Spinal cord (tissue), 10 donors: Measurements from ENCODE around the gene RNMT. TPM values are rescaled to one million over a fixed set of nuclear protein-coding genes. Genes with fewer than 3 reads are reported as not detected.

Experiments used
- DNase-seq, 6 donors: peaks; one replicate each; pipeline versions ENCODE4 v3.0.0 to v3.0.0-alpha.2; 2013 to 2015; ENCODE audit warnings: low spot score in 6 of 6, low read depth in 4 of 6
- H3K27ac ChIP-seq: one replicate; pipeline ENCODE4 v1.5.1; 2013; ENCODE audit warnings: low read depth, low read length, control low read depth
- H3K27me3 ChIP-seq: one replicate; pipeline ENCODE4 v1.6.1; 2013; ENCODE audit warnings: low read length; ENCODE audit not compliant: control insufficient read depth, insufficient read depth
- H3K36me3 ChIP-seq: one replicate; pipeline ENCODE4 v1.6.1; 2013; ENCODE audit warnings: low read length; ENCODE audit not compliant: control insufficient read depth, insufficient read depth
- H3K4me1 ChIP-seq: one replicate; pipeline ENCODE4 v1.6.1; 2013; ENCODE audit warnings: low read length; ENCODE audit not compliant: control insufficient read depth, insufficient read depth
- H3K4me3 ChIP-seq: one replicate; pipeline ENCODE4 v1.5.1; 2013; ENCODE audit warnings: low read depth, low read length, control low read depth
- H3K9me3 ChIP-seq: one replicate; pipeline ENCODE4 v1.6.1; 2013; ENCODE audit warnings: low read length; ENCODE audit not compliant: control insufficient read depth, insufficient read depth
- WGBS: methylation state at CpG from one replicate; pipeline ENCODE4 v1.1.5; 2013; ENCODE audit warnings: missing lambda C conversion rate; ENCODE audit not compliant: insufficient coverage; 5-methylcytosine and 5-hydroxymethylcytosine counted together
- polyA plus RNA-seq, 2 donors: library from polyadenylated mRNA; unstranded; fragments of 120-200 nt; gene quantifications; one replicate each; pipeline ENCODE4 v1.2.1, GENCODE V29; 2013; ENCODE audit not compliant: insufficient read length in 2 of 2
- small RNA-seq: library from RNA; depleted of rRNA; stranded (forward); fragments of <200 nt; gene quantifications from one replicate; pipeline ENCODE3, GENCODE V24; 2014; ENCODE audit warnings: low replicate concordance
- total RNA-seq, 2 donors: library from RNA; depleted of rRNA in 1 of 2; stranded (reverse); fragments of 120-200 nt in 1 of 2; fragments of >200 nt in 1 of 2; gene quantifications; one replicate each; pipeline versions ENCODE4 v1.2.3 to v1.2.4, GENCODE V29; 2013 to 2014
- donor health status: healthy.

RNMT gene
- total and polyA plus RNA-seq, 4 donors, result 38.8 to 57.4 (median 51.9) TPM

GRCh38 chr18:13804305-13804704 lies 77.8 kb downstream of the RNMT start:
- H3K4me1 ChIP-seq, result peaks cover 10% of the 10 kb centered on the region
- H3K27ac ChIP-seq, result no peak overlapping the region

DNA sequence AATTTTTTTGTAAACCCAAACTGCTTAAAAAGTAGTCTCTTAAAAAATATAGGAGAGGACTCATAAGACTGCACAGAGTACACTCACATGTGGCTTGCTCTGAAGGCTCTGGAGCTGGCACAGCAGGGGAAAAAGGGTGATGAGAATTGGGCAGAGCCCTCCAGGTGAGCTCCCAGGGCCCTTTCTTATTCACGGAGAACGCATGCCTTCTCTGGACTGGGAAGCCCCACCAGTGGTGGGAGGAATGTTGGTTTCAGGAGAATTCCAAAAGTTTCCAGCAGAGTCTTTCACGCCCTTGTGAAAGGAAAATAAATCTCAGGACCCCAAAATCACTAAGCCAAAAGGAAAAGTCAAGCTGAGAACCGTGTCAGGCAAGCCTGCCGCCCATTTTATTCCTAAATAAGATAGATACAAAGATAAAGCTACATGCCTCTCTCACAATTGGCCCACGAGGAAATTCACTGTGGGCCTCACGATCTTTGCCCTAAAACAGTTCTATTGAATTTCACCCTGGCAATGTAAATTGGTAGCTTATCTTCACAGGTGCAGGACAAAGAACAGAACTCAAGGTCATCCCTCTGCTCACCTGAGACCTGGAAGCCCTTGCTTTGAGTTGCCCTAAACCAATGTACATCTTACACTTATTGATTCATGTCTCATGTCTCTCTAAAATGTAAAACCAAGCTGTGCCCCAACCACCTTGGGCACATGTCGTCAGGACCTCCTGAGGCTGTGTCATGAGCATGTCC lies 82.0 kb downstream of the RNMT start:
- Histone ChIP-seq H3K9me3 (no peaks in the 10 kb centered on the region), H3K4me1 (no peaks in the 10 kb centered on the region), H3K4me3 (no peak overlapping the region), H3K36me3 (no peaks in the 10 kb centered on the region), H3K27me3 (no peaks in the 10 kb centered on the region), H3K27ac (no peak overlapping the region)
- DNase-seq, result no peak
- WGBS, result 34% methylated on average over 5 of the region's 8 CpGs

More at GRCh38 chr18:13804305-13804704, 77.8 kb downstream of the RNMT start:
- DNase-seq, result no peak
- Histone ChIP-seq H3K9me3 (no peaks in the 10 kb centered on the region), H3K4me3 (no peak overlapping the region), H3K36me3 (no peaks in the 10 kb centered on the region), H3K27me3 (peaks cover 8% of the 10 kb centered on the region)
- 31% methylated on average over 4 of the region's 4 CpGs for WGBS

DNA sequence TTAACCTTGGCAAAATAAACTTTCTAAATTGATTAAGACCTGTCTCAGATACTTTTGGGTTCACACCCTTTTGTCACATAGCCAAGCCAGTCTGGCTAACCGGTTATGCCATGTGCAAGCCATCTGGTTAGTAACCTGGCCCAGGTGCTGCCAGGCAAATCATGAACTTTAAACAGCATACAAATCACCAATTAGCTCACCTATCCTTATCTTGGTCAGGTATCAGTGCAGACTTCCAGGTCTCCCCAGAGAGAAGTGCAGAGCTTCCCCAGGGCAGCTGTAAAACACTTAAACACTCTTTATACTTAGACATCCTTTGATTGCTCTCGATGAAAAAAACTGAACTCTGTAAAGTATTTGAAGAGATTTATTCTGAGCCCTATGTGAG lies 82.6 kb downstream of the RNMT start:
- H3K36me3 ChIP-seq, result no peaks in the 10 kb centered on the region
- no peaks in the 10 kb centered on the region for H3K9me3 ChIP-seq
- no peaks in the 10 kb centered on the region for H3K4me1 ChIP-seq
- no peak for DNase-seq
- WGBS, result 50% methylated on average over 2 of the region's 2 CpGs
- H3K27ac ChIP-seq, result no peak overlapping the region
- H3K27me3 ChIP-seq, result no peaks in the 10 kb centered on the region
- H3K4me3 ChIP-seq, result no peak overlapping the region

GRCh38 chr18:13809531-13810255 lies 83.2 kb downstream of the RNMT start:
- H3K4me1 ChIP-seq, result no peaks in the 10 kb centered on the region
- DNase-seq, result no peak
- 50% methylated on average over 5 of the region's 5 CpGs for WGBS
- H3K9me3 ChIP-seq, result no peaks in the 10 kb centered on the region
- H3K27me3 ChIP-seq, result no peaks in the 10 kb centered on the region
- no peak overlapping the region for H3K27ac ChIP-seq
- no peaks in the 10 kb centered on the region for H3K36me3 ChIP-seq
- no peak overlapping the region for H3K4me3 ChIP-seq

- no peaks in the 10 kb centered on the region for H3K9me3 ChIP-seq
- no peak for DNase-seq
- H3K36me3 ChIP-seq, result no peaks in the 10 kb centered on the region
- H3K4me1 ChIP-seq, result no peaks in the 10 kb centered on the region
- WGBS, result 77% methylated on average over 5 of the region's 10 CpGs
- no peak overlapping the region for H3K27ac ChIP-seq
- no peaks in the 10 kb centered on the region for H3K27me3 ChIP-seq
- H3K4me3 ChIP-seq, result no peak overlapping the region
Observed at GRCh38 chr18:13810950-13811485, 84.5 kb downstream of the RNMT start.

DNA sequence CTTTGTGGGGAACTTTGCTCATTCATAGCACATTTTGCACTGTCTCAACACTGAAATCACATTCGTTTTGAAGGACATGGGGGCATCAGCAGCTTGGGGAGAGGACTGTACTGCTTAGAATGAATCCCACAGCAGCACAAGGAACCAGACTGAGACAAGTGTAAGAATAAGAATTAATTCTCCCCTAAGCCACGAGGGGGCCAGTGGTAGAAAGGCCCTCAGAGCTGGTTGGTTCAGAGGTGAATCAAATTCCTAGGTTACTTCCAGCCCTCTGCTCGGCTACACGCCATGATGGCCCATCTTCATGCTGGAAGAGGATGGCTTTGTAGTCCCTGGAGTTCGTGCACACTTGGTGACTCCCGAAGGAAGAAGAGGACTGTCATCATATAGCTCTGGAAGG lies 85.5 kb downstream of the RNMT start:
- Histone ChIP-seq H3K27me3 (no peaks in the 10 kb centered on the region), H3K36me3 (no peaks in the 10 kb centered on the region), H3K9me3 (no peaks in the 10 kb centered on the region), H3K4me3 (no peak overlapping the region), H3K4me1 (no peaks in the 10 kb centered on the region), H3K27ac (no peak overlapping the region)
- WGBS, result 83% methylated on average over 4 of the region's 6 CpGs
- DNase-seq, result no peak

GRCh38 chr18:13813271-13813849 lies 86.9 kb downstream of the RNMT start:
- H3K27ac ChIP-seq, result no peak overlapping the region
- no peaks in the 10 kb centered on the region for H3K9me3 ChIP-seq
- H3K27me3 ChIP-seq, result no peaks in the 10 kb centered on the region
- no peaks in the 10 kb centered on the region for H3K4me1 ChIP-seq
- no peak overlapping the region for H3K4me3 ChIP-seq
- H3K36me3 ChIP-seq, result no peaks in the 10 kb centered on the region
- 21% methylated on average over 4 of the region's 4 CpGs for WGBS
- peak in 4 of 6 donors; percentile 39 to 87 (median 64) for DNase-seq

Small RNA genes within 50 kb of the gene (small RNA-seq; reads per million reads assigned to genes)
- gene AP001525.1 (not detected), gene RN7SL362P (not detected)

Other genes with a start within 250 kb of the RNMT start
- gene FAM210A, start 115 bp upstream of the RNMT start, total RNA-seq, result 10 to 100 TPM; 22.4 to 32.6 TPM
- 10 to 100 TPM; 16.9 to 17.8 TPM for gene FAM210A, start 115 bp upstream of the RNMT start, polyA plus RNA-seq
- under 1 TPM; 0.22 to 0.30 TPM for gene MC5R, start 97.5 kb downstream of the RNMT start, total RNA-seq
- under 1 TPM; 0.40 to 0.42 TPM for gene MC5R, start 97.5 kb downstream of the RNMT start, polyA plus RNA-seq
- gene MC2R, start 188.9 kb downstream of the RNMT start, total RNA-seq, result not detected
- not detected for gene MC2R, start 188.9 kb downstream of the RNMT start, polyA plus RNA-seq